EH (cell line): Measurements from ENCODE around the gene PAX5.

ENCODE experiments used
- DNase-seq: peaks from one replicate; pipeline ENCODE4 v3.0.0-alpha.2; 2015; ENCODE audit warnings: low read depth

The PAX5 gene

GRCh38 chr9:37037503-37038301 lies 3.6 kb upstream of the PAX5 start:
- DNase-seq = no peak

GRCh38 chr9:37036776-37037502 lies 2.9 kb upstream of the PAX5 start:
- peak; percentile 42 for DNase-seq

DNA sequence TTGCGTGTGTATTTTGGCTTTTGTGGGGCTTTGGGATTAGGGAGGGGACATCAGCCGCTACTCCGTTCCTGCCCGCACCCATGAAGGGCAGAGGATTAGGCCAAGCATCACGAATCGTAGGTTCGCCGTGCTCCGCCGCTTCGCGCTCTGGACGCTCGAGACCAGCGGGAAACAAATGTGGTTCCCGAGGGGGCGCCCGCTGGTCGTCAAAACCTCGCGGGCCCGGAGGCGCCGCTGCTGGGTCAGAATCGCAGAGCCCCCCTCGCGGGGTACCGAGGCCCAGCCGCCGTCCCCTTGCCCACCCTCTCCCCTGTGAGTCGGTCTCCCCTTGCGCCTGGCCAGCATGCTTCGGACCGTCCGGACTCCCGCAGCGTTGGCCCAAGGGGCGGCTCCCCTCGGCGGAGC lies 2.3 kb upstream of the PAX5 start:
- DNase-seq = no peak

GRCh38 chr9:37035648-37036370 lies 1.7 kb upstream of the PAX5 start:
- peak; percentile 25 for DNase-seq

- DNase-seq = no peak
These were observed 1.0 kb upstream of the PAX5 start for GRCh38 chr9:37034938-37035647.

DNA sequence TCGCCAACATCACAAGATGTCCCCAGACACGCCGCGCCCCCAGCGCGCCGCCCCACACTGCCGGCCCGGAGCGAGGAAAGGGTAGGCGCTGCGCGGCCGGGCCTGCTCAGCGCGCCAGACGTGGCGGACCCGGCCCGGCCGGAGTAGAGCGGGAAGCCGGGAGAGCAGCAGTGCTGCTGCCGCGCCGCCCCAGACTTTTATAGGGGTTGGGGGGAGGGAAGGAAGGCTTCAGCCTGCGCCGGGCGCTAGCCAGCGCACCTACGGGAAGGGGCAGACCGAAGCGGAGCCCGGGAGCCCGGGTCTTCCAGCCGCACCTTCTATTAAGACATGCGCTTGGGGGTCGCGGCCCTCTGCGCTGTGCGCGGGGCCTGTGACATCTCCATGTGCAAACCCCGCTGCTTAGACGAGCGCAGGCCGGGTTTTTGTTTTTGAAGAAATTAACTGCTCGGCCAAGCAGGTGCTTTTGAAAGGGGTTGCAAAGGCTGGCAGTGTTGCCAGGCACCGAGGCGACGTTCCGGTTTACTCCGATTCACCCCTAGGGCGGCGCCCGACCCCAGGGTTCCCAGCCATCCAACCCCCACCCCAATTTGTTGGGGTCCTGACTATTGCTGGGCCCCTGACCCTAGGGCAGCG lies 353 bp upstream of the PAX5 start:
- DNase-seq = peak; percentile 10

DNA sequence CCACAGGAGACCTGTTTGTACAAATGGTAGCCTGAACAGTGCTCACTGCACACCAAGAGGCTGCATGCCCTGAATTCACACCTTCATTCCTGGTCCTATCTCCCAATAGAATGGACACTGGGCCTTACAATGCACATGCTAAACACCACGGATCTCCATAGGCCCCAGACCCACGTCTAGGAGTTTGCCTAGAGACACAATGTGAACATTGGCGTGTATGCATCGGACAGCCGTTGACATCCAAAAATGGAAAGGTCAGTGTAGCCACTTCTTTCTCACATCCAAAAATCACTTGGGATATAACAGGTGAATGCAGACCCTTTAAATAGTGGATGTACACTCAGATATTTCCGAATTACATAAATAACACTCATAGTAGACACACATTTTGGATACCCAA lies 927 bp downstream of the PAX5 start:
- no peak for DNase-seq

DNA sequence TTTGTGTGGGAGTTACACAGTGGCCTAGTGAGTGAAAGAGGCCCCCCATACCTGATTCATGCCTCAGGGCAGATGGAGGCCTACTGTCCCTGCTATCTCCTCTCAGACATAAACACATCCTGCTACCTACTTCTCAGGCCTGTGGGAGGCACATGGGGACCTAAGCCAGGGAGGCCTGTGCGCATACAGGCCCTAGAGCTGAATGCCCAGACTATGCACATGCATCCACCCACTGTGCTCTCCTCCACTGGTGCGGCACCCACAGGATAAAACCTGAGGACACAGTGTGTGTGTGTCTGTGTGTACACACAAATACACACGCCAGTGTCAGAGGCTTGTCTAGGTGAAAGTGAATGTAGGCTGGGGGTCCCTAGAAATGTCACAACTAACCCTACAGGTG lies 1.4 kb downstream of the PAX5 start:
- DNase-seq = no peak

DNA sequence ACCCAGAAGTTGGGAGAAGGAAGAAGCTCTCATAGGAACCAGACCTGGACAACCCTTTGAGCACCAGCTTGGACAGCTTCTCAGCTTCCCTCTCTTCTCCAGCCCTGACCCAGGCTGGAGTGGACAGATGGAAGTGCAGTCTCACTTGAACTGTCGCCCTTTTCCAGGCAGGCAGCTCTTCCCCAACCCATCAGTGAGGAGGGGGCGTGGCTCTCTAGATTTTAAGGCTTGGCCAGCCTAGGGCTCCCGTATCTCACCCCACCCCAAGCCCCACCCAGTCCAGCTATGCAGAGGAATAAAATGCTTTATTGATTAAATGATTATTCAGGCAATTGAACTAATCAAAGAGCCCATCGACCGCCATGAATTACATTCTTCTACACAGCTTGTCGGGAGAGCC lies 2.2 kb downstream of the PAX5 start:
- DNase-seq = no peak

DNA sequence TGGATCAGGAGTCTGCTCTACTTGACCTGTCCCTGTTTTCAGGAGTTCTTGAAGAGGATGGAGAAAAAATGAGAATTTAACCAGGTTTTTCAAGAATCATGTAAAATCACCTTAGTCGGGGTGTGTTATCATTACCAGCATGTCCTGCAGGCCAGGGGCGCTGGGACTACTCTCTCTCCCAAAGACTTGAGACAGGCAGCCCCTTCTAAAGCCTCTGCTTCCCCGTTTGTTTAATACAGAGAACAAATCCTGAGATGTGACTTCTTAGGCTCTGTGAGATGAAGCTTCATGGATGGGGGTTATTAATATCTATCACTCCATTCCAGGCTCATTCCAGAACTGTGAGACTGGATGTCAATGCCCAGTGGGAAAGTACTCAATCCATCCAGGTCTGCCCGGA lies 3.0 kb downstream of the PAX5 start:
- no peak for DNase-seq

GRCh38 chr9:37030611-37030939 lies 3.5 kb downstream of the PAX5 start:
- DNase-seq = no peak

DNA sequence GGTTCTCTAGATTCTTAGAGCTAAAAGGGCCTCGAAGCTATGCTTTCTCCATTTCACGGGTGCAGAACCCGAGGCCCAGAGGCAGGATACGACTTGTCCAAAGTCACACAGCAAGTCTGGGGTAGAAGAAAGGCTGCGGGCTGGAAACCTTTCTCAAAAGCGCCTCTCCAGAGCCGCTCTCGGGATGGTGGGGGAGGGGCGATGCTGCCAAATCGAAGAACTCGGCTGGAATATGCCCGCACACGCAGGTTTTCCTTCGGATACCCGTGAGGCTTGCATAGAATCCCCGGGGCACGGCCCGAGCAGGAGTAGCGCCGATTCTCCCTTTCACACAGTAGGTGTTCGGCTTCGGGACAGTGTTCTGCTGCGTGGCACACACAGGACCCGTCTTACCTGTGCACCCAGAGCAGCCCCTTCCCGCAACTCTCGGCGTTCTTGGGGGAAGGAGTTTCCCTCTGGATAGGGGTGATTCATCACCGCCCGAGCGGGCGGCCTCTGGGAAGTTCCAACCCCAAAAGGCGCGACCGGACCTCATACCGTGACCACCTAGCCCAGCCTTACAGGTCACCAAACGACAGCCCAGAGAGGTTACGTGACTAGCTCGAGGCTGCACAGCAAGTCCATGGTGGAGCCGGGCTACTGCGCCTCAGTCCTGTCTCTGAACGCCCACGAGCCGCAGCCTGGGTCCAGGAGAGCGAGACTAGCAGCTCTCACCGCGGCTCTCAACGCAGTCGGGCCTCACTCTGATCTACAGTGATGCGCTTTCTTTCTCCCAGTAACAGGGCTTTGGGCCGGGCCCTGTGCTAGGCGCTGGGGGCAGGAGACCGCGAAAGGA lies 4.1 kb downstream of the PAX5 start:
- DNase-seq = no peak

DNA sequence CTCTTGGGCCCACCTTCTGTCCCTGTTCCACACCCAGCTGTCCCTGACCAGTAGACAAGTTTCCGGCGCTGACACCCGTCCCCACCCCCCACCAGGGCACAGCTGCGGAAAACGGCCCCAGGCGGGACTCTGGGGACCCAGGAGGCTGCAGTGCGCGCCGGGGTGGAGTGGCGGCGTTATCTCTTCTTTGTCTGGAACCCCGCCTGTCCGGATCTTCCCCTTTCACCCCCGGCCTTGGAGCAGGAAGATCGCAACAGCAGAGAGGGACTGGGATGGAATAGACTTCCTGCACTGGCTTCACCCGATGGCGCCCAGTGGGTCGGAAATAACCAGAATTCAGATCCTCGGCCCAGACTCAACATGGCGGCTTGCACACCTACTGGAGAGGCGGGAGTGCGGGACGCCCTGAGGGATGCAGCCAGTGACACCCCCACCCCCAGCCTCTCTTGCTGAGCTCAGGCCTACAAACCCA lies 4.7 kb downstream of the PAX5 start:
- no peak for DNase-seq

GRCh38 chr9:37028420-37029031 lies 5.5 kb downstream of the PAX5 start:
- no peak for DNase-seq

DNA sequence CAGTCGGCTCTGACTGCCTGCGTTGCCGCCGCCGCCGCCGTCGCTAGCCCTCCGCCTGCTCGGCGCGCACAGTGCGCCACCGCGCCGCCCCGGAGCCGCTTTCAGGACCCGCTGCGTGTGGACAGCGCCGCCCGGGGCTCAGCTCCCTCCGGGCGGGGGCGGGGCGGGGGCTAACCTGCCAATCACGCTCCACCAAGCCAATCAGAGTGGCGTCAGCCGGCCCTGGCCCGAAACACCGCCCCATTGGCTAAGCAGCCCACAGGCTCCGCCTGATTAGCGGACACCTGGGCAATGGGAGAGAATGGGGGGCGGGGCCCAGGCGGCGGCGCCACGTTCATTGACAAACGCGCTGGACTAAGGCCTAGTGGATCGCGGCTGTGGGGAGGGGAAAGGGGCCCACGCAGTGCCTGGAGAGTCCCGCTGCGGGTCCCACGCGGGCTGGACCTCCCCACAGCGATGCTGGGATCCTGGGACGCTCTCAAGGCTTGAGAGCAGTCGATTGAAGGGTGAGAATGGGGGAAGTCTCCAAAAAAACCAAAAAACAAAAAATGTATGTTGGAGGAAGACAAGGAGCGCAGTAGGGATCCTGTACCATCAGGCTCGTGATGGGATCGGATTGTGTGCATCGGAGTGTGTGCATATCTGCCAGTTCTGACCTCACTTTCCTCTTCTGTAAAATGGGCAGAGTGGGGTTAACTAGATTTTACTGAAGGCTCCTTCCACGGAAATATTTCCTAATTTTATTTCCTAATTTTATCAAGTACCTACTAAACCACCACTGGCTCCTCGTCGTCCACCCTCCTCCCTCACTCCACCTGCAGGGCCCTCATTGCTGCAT lies 6.3 kb downstream of the PAX5 start:
- peak; percentile 82 for DNase-seq

GRCh38 chr9:37026931-37027581 lies 7.0 kb downstream of the PAX5 start:
- DNase-seq = no peak

- DNase-seq = no peak
These were observed 7.7 kb downstream of the PAX5 start for GRCh38 chr9:37026113-37026930.

GRCh38 chr9:37025823-37026112 lies 8.3 kb downstream of the PAX5 start:
- DNase-seq = no peak
